NT2/D1 (cell line): Measurements from ENCODE around the gene SH3PXD2B.

ENCODE experiments used
- DNase-seq: peaks from one replicate; pipeline ENCODE4 v3.0.0-alpha.2; 2011; ENCODE audit warnings: low read depth, low spot score
- H3K27me3 ChIP-seq: 2 replicates; pipeline ENCODE4 v1.6.0; 2011; ENCODE audit warnings: mild to moderate bottlenecking; ENCODE audit not compliant: insufficient read length, insufficient read depth
- H3K36me3 ChIP-seq: 2 replicates; pipeline ENCODE4 v1.6.1; 2011; ENCODE audit warnings: mild to moderate bottlenecking, low read length, mixed read lengths; ENCODE audit not compliant: insufficient read depth, insufficient read length
- H3K4me1 ChIP-seq: 2 replicates; pipeline ENCODE4 v1.5.1; 2011; ENCODE audit not compliant: insufficient read depth, insufficient read length
- H3K4me3 ChIP-seq: 2 replicates; pipeline ENCODE4 v1.5.1; 2011; ENCODE audit warnings: low read depth; ENCODE audit not compliant: insufficient read length
- H3K9ac ChIP-seq: 2 replicates; pipeline ENCODE4 v1.6.0; 2011; ENCODE audit warnings: low read depth; ENCODE audit not compliant: insufficient read length
- H3K9me3 ChIP-seq: 2 replicates; pipeline ENCODE4 v1.5.1; 2011; ENCODE audit warnings: mild to moderate bottlenecking, low read length; ENCODE audit not compliant: insufficient read depth
- SUZ12 ChIP-seq: IDR thresholded peaks from 2 replicates; pipeline ENCODE4 v1.6.1; 2011; ENCODE audit not compliant: insufficient read length, insufficient read depth; ENCODE audit errors: extremely low read depth
- YY1 ChIP-seq: IDR thresholded peaks from 2 replicates; pipeline ENCODE4 v1.6.1; 2011; ENCODE audit not compliant: insufficient read length, insufficient read depth
- ZNF274 ChIP-seq: IDR thresholded peaks from 2 replicates; pipeline ENCODE4 v1.6.1; 2011; ENCODE audit warnings: mild to moderate bottlenecking, low read depth, low read length

The SH3PXD2B gene

GRCh38 chr5:172446336-172447051 is 7.8 kb downstream of the SH3PXD2B start:
- DNase-seq, result no peak
- Histone ChIP-seq H3K9ac (no peak overlapping the region), H3K4me1 (peaks cover 14% of the 10 kb centered on the region), H3K9me3 (no peaks in the 10 kb centered on the region), H3K36me3 (peaks cover 22% of the 10 kb centered on the region), H3K4me3 (no peak overlapping the region), H3K27me3 (no peaks in the 10 kb centered on the region)
- TF ChIP-seq ZNF274, result no peak
- TF ChIP-seq YY1, result no peak
- no peak for TF ChIP-seq SUZ12

GRCh38 chr5:172445866-172446265 is 8.5 kb downstream of the SH3PXD2B start:
- no peaks in the 10 kb centered on the region for H3K9me3 ChIP-seq
- DNase-seq, result no peak
- no peaks in the 10 kb centered on the region for H3K27me3 ChIP-seq
- peaks cover 9% of the 10 kb centered on the region for H3K4me1 ChIP-seq
- no peak overlapping the region for H3K4me3 ChIP-seq
- H3K9ac ChIP-seq, result no peak overlapping the region
- peaks cover 27% of the 10 kb centered on the region for H3K36me3 ChIP-seq
- TF ChIP-seq SUZ12 (no peak), ZNF274 (no peak), YY1 (no peak)

GRCh38 chr5:172444626-172445365 is 9.5 kb downstream of the SH3PXD2B start:
- Histone ChIP-seq H3K27me3 (no peaks in the 10 kb centered on the region), H3K9me3 (no peaks in the 10 kb centered on the region), H3K4me3 (no peak overlapping the region), H3K36me3 (peaks cover 23% of the 10 kb centered on the region), H3K9ac (no peak overlapping the region), H3K4me1 (peaks cover 9% of the 10 kb centered on the region)
- DNase-seq, result no peak
- TF ChIP-seq ZNF274, result no peak
- no peak for TF ChIP-seq YY1
- no peak for TF ChIP-seq SUZ12

- no peak overlapping the region for H3K4me3 ChIP-seq
Measured at GRCh38 chr5:172444110-172444510, 10.2 kb downstream of the SH3PXD2B start.

DNA sequence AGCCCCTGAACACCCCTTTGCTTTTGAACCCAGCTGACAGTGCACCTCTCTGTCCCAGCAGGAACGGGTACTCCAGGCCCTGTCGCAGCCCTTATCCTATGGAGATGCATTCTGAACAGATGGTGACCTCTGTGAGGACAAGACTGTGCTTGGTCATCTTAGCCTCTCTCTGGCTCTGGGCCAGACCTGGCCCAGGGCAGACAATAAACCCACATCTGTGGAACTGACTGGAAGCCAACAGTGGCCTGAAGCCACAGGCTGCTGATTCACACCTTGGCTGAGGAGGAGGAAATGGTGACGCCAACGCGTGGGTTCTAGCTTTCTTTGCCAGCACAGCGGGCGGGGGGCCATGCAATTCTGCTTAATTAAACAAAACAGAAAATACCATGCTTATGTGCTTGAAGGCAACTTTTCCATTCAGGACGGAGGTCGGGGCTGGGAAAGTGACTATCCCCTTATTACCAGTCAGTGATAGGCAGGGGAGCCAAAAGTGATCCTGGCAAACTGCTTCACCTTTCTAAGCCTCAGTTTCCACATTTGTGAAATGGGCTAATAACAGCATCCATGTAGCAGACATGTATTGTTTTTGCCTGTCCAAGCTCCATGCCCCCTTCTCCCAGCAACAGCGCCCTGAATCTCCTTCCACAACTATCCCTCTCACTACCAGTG is 10.8 kb downstream of the SH3PXD2B start:
- Histone ChIP-seq H3K27me3 (no peaks in the 10 kb centered on the region), H3K9me3 (no peaks in the 10 kb centered on the region), H3K36me3 (peaks cover 21% of the 10 kb centered on the region), H3K4me1 (peaks cover 9% of the 10 kb centered on the region), H3K4me3 (no peak overlapping the region), H3K9ac (no peak overlapping the region)
- TF ChIP-seq ZNF274 (no peak), SUZ12 (no peak), YY1 (no peak)
- DNase-seq, result no peak

More at GRCh38 chr5:172444110-172444510, 10.2 kb downstream of the SH3PXD2B start:
- peaks cover 9% of the 10 kb centered on the region for H3K4me1 ChIP-seq
- TF ChIP-seq ZNF274, result no peak
- TF ChIP-seq YY1, result no peak
- TF ChIP-seq SUZ12, result no peak
- no peak overlapping the region for H3K9ac ChIP-seq
- peaks cover 22% of the 10 kb centered on the region for H3K36me3 ChIP-seq
- DNase-seq, result no peak
- H3K27me3 ChIP-seq, result no peaks in the 10 kb centered on the region
- H3K9me3 ChIP-seq, result no peaks in the 10 kb centered on the region

DNA sequence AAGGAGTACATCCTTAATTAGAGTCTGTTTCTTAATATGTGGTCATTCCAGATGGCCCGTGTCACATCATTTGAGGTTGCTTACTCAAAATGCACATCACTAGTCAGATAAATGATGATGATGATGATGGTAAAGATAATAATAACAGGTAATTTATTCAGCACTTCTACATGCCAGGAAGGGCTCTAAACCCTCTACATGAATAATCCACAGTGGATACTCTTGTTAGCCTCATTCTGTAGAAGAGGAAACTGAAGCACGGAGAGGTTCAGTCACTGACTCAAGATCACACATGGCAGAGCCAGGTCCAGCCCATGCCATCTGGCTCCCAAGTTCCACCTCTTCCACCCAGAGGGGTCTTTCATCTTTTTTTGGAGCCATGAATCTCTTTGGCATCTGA is 11.7 kb downstream of the SH3PXD2B start:
- H3K27me3 ChIP-seq, result no peaks in the 10 kb centered on the region
- H3K9ac ChIP-seq, result no peak overlapping the region
- H3K4me1 ChIP-seq, result peaks cover 9% of the 10 kb centered on the region
- DNase-seq, result no peak
- no peak overlapping the region for H3K4me3 ChIP-seq
- TF ChIP-seq YY1, result no peak
- TF ChIP-seq SUZ12, result no peak
- H3K9me3 ChIP-seq, result no peaks in the 10 kb centered on the region
- peaks cover 21% of the 10 kb centered on the region for H3K36me3 ChIP-seq

DNA sequence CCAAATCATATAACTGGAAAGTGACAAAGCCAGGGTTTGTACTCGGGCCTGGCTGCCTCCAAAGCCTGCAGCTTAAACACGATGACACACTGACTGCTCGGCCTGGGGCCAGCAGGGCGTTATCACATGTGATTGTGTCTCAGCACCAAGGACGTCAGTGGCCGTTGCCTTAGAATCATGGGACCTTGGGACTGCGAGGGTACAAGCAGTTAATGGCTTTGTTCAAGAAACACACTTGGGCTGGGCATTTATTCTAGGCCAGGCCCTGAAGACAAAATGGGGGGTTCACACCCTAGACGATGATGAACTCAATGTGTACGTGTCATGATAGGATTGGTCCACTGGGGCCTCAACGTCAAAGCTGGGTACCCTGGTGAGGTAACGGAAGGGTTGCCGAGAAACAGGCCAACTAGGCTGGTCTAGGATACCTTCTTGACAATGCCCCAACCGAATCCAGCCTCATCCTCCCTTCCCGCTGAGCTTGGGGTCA is 13.0 kb downstream of the SH3PXD2B start:
- H3K27me3 ChIP-seq, result no peaks in the 10 kb centered on the region
- H3K4me1 ChIP-seq, result peaks cover 9% of the 10 kb centered on the region
- peaks cover 26% of the 10 kb centered on the region for H3K36me3 ChIP-seq
- no peak overlapping the region for H3K4me3 ChIP-seq
- TF ChIP-seq SUZ12 (no peak), YY1 (no peak), ZNF274 (no peak)
- no peaks in the 10 kb centered on the region for H3K9me3 ChIP-seq
- DNase-seq, result no peak
- no peak overlapping the region for H3K9ac ChIP-seq
